ENCODE results near the gene WIPF2.
A peak's percentile ranks its signal among the peaks of the same experiment; 100 is the strongest.
"Not testable (repeated sequence)": the region's sequence is repeated elsewhere in the genome, so short reads cannot be mapped to it uniquely, and the experiment has no call there.

The WIPF2 gene

DNA sequence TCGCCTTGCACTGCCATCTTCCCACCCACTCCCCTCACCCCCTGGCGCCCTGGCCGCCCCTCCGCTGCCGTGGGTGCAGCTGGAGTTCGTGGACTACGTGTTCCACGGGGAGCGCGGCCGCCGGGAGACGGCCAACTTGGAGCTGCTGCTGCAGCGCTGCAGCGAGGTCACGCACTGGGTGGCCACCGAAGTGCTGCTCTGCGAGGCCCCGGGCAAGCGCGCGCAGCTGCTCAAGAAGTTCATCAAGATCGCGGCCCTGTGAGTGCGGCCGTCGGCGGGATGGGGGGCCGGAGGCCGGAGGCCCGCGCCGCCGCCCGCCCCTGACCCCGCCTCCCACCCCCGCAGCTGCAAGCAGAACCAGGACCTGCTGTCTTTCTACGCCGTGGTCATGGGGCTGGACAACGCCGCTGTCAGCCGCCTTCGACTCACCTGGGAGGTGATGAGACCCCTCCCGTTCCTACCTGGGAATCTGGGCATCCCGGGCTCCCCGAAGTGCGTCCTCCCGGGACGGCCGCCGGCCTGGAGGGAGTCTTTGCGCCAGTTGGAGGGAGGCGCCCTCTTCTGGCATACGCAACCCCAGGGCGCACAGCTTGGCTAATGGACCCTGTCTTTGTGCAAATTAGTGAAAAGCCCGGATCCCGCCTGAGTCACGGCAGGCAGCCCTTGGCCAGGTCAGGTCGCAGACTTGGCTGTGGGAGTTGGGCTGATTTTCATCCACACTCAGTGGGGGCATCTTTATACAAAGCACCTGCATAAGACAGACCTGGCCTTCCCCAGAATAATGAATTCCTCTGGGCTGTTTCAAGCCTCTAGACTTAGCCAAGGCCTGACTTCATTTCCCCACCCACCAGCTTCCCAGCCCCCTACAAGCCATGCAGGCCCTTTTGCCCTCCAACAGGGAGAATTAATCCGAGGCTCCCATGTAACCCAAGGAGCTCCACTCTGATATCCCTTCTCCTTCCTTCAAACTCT lies 27.6 kb upstream of the WIPF2 start:
- DNase-seq (ENCODE audit: low spot score), result peak; percentile 91

DNA sequence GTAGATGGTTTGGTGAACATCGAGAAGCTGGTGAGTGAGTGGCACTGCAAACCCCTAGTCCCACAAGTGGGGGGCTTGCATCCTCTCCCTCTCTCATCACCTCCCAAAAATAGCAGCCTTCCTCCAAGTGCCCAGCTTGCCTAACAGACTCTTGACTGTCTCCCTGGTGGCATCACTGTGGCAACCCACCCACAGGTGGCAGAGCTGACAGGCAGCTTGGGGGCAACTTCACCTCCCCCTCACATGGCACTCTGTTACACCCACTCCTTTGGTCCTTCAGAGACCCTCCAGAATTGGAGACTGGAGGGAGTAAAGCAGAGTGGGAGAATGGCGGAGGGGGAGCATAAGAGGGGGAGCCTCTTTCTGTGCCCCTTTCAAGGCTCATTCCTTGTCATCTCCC lies 26.1 kb upstream of the WIPF2 start:
- no peak for DNase-seq (ENCODE audit: low spot score)

DNA sequence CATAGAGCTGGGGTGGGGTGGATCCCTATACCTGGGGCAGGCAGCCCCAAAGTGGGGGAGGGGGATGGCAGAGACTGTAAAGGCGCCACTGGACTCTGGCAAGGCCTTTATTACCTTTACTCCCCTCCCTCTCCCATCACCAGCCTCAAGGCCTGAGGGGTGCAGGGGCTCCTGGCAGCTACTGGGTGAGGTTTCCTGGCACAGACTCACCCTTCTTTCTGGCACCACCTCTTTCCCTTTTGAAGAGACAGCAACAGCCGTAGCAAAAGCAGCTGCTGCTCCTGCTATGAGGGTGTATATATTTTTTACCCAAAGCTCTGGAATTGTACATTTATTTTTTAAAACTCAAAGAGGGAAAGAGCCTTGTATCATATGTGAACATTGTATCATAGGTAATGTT lies 24.3 kb upstream of the WIPF2 start:
- DNase-seq (ENCODE audit: low spot score), result no peak

DNA sequence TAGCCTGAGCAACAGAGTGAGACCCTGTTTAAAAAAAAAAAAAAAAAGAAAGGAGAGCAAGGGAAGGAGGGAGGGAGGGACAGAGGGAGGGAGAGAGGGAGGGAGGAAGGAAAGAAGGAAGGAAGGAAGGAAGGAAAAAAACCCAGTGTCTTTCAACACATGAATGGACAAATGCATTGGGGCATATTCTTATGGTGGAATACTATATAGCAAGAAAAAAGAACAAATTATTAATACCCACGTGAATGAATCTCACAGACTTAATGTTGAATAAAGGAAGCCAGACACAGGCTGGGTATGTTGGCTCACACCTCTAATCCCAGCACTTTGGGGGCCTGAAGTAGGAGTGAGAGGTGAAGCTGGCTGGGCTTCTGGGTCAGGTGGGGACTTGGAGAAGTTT lies 21.6 kb upstream of the WIPF2 start:
- no peak for DNase-seq (ENCODE audit: low spot score)

DNA sequence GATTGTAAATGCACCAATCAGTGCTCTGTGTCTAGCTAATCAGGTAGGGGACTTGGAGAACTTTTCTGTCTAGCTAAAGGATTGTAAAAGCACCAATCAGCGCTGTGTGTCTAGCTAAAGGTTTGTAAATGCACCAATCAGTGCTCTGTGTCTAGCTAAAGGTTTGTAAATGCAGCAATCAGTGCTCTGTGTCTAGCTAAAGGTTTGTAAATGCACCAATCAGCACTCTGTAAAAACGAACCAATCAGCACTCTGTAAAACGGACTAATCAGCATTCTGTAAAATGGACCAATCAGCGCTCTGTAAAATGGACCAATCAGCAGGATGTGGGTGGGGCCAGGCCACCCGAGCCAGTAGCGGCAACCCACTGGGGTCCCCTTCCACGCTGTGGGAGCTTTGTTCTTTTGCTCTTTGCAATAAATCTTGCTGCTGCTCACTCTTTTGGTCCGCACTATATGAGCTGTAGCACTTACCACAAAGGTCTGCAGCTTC lies 21.1 kb upstream of the WIPF2 start:
- DNase-seq (ENCODE audit: low spot score), result not testable (repeated sequence)

DNA sequence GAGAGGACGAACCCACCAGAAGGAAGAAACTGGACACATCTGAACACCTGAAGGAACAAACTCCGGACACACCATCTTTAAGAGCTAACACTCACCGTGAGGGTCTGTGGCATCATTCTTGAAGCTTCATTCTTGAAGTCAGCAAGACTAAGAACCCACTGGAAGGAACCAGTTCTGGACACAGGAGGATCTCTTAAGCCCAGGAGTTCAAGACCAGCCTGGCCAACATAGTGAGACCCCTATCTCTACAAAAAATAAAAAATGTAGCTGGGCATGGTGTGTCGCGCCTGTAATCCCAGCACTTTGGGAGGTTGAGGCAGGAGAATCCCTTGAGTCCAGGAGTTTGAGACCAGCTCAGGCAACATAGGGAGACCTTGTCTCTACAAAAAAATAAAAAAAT lies 20.5 kb upstream of the WIPF2 start:
- no peak for DNase-seq (ENCODE audit: low spot score)

DNA sequence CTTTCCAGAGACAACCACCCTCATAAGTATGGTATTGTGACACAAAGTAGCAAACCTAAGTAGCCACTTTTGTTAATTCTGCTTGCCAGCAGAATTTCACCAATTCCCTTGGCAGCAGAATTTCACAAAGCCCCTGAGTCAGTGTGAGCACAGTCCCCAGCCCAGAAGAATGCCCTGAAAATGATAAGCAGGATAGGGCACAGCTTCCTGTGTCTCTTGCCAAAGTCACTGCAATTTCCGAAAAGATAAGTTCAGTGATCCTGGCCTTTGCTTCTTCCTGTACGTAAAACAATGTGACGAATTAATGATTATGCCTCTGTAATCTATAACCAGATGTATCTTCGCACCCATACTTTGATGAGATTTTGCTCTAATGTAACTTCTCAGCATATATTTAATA lies 16.0 kb upstream of the WIPF2 start:
- DNase-seq (ENCODE audit: low spot score), result no peak

DNA sequence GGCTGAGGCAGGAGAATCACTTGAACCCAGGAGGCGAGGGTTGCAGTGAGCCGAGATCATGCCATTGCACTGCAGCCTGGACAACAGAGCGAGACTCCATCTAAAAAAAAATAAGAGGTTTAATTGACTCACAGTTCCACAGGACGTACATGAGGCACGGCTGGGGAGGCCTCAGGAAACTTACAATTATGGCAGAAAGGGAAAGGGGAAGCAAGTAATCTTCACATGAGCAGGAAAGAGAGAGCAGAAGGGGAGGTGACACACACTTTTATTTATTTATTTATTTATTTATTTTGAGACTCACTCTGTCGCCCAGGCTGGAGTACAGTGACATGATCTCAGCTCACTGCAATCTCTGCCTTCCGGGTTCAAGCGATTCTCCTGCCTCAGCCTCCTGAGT lies 12.9 kb upstream of the WIPF2 start:
- DNase-seq (ENCODE audit: low spot score), result not testable (repeated sequence)

DNA sequence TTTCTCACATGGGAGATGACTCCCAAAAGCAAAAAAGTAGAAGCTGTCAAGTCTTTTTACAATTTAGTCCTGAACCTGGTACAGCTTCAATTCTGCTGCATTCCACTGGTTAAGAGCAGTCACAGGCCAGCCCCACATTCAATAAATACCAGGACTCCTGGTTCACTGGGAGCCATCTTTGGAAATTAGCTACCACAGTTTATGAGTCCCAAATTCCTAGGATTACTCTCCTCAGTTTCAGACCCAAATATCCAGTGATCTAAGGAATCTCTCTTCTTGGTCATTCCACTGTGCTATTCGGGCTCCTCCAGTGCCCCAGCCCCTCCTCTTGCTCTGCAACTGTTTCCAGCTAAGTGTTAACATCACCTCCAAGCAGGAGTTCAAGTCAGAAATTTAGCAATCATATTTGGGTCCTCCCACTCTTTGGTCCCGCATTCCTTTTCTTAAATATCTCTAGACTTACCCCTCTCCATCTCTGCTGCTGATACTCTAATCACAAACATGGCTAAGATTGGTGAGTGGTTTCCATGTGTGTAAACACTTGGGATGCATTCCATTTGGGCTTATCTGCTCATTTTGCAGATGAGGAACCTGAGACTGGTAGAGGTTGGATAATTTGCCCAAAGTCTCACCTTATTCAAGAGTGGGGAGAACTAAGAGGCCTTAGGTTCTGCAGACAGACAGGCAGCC lies 9.6 kb upstream of the WIPF2 start:
- no peak for DNase-seq (ENCODE audit: low spot score)

DNA sequence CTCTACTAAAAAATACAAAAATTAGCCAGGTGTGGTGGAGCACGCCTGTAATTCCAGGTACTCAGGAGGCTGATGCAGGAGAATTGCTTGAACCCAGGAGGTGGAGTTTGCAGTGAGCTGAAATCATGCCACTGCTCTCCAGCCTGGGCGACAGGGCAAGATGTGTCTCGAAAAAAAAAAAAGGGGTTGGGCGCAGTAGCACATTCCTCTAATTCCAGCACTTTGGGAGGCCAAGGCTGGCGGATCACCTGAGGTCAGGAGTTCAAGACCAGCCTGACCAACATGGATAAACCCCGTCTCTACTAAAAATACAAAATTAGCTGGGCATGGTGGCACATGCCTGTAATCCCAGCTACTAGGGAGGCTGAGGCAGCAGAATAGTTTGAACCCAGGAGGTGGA lies 5.2 kb upstream of the WIPF2 start:
- not testable (repeated sequence) for DNase-seq (ENCODE audit: low spot score)

DNA sequence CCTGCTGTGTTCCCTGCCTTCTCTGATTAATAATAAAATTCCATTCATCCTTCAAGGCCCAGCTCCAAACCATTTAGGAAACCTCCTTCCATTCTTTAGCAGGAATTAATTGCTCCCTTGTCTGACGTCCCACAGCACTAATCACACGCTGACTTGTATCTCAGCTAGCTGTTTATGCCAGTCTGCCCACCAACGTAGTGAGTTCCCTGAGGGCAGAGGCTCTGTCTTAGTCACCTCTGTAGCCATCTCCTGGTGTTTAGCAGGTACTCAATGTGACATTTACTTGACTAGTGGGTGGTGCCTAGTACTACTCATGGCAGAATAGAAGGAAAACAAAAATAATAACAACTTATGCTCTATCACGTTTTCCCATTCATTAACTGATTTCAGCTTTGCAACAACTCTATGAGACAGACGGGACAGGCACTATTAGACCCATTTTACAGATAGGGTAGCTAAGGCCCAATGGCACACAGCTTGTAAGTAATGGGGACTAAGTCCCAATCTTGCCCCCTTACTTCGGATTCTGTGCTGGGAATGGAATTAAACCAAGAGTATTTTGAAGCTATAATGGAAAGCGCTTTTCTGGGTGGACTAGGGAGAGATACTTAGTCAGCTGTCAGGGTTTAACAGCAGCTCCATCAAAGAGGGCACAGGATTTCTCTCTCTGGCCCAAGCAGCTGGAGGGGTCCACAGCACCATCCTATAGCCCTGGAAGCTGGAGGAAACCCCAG lies 931 bp upstream of the WIPF2 start:
- DNase-seq (ENCODE audit: low spot score), result no peak

DNA sequence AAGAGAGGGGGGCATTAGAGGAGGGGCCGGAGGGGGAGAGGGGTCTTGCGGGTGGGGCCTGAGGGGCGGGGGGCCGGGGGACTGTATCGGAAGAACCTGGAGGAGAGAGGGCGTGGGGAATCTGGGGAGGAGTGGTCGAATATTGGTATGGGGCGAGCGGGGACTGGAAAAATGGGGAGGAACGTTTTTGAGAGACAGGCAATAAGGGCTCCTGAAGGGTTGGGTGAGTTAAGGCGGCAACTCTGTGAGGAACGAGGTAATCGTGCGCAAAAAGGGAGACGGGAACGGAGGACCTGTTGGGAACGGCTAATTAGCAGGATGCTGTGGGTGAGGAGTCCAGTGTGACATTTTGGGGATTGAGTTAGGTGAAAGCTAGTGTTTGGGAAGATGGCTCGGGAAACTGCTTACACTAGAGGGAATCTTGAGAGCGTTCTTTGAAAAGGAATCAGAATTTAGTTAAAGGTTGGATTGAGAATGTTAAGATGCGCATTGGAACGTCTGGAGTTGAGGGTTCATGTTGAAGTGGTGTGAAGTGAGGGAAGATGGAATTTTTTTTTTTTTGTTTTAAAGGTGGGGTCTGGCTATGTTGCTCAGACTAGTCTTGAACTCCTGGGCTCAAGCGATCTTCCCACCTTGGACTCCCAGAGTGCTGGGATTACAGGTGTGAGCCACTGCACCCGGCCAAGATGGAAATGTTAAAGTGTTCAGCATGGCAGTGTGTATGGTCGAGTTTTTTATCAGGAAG lies 662 bp downstream of the WIPF2 start:
- DNase-seq (ENCODE audit: low spot score), result no peak

DNA sequence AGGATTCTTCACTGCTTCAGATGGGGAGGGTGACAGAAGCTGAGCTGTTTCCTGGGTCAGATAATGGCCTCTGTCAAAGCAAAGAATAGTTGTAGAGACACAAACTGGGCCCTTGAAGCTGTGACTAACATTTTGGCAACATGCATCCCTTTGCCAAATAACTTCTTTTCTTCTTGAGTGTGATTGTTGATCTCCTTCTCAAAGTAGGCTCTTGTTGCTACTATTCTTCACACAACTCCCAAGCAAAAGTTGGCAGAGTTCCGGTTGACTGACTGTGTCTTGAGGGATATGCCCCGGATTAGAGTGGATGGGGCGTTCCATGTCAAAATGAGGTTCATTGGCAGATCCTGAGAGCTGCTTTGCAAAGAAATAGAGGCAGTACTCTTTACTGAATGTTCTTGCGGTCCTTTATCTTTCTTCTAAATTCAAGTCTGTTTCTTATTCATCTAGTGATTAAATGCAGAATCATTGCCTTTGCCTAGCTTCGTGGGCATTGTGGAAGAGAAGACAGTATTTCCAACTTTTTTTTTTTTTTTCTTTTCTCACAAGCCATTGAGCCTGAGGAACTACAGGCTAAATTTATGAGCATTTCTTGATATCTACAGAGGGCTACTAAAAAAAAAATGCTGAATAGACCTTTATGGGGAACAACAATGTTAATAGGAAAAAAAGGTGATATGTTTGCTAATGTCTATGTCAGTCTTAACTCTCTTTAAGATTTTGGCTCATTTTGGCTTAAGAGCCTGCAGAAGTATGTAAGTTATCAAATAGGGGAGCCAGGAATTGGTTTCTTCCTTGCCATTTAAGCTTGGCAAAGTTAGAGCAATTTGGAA lies 5.8 kb downstream of the WIPF2 start:
- no peak for DNase-seq (ENCODE audit: low spot score)

DNA sequence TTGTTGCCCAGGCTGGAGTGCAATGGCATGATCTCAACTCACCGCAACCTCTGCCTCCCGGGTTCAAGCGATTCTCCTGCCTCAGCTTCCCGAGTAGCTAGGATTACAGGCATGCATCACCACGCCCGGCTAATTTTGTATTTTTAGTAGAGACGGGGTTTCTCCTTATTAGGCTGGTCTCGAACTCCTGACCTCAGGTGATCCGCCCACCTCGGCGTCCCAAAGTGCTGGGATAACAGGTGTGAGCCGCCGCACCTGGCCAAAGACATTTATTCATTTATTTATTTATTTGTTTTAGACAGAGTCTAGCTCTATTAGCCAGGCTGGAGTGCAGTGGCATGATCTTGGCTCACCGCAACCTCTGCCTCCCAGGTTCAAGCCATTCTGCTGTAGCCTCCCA lies 10.0 kb downstream of the WIPF2 start:
- not testable (repeated sequence) for DNase-seq (ENCODE audit: low spot score)

DNA sequence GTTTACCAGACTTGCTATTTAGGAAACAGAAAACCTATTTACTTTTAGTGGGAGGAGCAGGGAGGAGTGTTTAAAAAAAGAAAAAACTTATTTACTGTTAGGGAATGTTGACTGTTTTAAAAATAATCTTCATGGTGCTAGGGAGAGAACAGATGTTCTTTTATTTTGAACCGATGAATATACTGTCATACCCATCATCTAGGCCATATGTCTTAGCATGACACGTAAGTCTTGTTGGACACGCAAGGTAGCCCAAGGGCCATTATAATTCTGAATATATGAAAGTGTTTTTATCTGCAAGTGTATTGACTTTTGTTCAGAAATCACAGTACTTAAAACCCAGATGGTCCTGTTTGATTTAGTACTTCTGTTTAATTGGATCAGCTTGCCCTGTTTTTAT lies 11.6 kb downstream of the WIPF2 start:
- DNase-seq (ENCODE audit: low spot score), result no peak

DNA sequence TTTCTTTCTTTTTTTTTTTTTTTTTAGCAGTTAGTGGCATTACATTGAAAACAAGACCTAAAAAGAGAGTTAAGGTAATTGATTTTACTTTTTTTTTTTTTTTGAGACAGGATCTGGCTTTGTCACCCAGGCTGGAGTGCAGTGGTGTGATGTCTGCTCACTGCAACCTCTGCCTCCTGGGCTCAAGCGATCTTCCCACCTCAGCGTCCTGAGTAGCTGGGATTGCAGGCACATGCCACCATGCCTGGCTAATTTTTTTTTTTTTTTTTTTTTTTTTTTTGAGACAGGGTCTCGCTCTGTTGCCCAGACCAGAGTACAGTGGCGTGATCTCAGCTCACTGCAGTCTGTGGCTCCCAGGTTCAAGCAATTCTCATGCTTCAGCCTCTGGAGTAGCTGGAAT lies 12.8 kb downstream of the WIPF2 start:
- DNase-seq (ENCODE audit: low spot score), result not testable (repeated sequence)

DNA sequence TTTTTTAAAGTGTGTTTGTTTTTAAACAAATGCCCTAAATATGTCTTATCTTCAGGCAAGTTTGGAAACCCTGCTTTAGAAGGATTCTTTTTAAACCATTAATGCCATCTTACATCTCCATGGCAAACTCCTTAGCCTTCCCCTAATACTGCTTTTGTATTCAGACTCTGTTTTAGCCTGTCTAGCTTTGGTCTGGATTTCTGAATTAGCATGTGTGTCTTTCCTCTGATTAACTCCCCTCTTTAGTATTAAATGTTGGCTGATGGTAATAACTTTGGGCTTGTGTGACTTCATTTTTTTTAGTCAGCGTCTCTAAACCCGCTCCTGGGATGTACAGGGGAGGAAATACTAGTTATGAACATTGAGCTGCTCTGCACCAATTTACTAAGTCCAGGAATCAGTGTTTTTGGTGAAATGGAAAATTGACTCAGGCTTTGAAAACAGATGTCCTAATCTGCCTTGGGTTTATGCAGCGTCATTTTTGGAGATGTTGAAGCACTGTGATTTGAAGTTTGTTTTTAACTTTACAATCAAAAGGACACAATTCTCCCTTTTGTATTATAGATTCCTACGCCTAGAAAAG lies 22.2 kb downstream of the WIPF2 start:
- DNase-seq (ENCODE audit: low spot score), result no peak

DNA sequence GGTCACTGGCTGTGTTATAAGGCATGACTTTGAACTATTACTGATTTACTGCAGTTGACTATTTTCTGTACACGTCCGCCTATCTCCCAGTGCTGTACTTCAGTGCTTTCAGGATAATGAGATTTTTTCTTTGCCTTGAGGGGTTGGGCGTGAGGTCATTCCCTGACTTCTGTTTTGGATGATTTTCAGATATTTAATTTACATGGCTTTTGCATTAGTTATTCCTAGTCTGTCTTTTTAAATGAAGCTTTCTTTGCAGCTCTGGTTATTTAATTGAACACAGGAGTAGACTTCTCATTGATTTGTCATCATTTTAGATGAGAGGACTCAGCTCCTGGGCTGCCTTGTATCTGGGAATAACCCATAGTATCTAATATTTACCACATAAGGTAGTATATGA lies 23.7 kb downstream of the WIPF2 start:
- DNase-seq (ENCODE audit: low spot score), result no peak

DNA sequence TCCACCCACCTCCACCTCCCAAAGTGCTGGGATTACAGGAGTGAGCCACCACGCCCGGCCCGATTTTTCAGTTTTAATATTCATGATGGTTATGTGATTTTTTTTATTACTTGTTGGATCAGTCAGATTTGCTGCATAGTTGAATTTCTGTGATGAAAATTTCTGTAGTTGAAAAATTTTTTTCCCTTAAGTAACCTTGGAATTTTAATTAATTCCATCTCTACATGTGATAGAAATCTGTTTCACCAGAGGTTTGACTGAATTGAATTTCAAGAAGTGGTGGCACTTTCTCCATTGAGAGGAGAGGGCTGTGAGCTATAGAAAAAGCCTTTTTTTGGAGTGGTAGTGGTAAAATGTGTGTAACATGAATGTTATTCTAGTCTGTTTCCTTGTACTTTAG lies 24.7 kb downstream of the WIPF2 start:
- DNase-seq (ENCODE audit: low spot score), result no peak

DNA sequence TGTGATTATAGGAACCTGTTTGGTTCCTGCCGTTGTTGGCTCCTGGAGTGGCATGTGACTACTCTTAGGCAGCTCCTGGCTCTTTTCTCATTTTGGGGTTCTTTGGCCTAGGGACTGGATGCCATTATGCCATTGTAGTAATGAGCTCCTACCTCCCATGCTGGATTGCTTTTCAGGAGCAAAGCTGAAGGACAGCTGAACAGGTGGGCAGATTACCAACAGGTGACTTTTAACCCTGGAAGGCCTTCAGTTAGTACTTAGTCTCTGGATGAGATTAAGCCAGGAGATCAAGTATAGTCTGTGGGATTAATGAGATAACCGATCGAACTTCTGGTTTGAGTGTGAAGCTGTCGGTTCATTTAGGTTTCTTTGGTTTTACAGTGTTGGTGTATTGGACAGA lies 25.2 kb downstream of the WIPF2 start:
- no peak for DNase-seq (ENCODE audit: low spot score)
